Stimulated activated CD8-positive, alpha-beta memory T cell treated with anti-CD3 and anti-CD28 coated beads, Interleukin-7, amount 100 ng/mL, for 24 hours (primary cell): Measurements from ENCODE around the gene ELOVL2.

Source experiments
- DNase-seq: peaks from one replicate; pipeline ENCODE4 v3.0.0-alpha.2; 2020; ENCODE audit warnings: low read depth

Gene ELOVL2

GRCh38 chr6:10979603-10980002, 64.5 kb downstream of the ELOVL2 start:
- DNase-seq: no peak

GRCh38 chr6:10977231-10977968, 66.7 kb downstream of the ELOVL2 start:
- no peak for DNase-seq

GRCh38 chr6:10976571-10976970, 67.5 kb downstream of the ELOVL2 start:
- DNase-seq: no peak

- no peak for DNase-seq
Observed at GRCh38 chr6:10972196-10972595, 71.9 kb downstream of the ELOVL2 start.

- no peak for DNase-seq
Observed at GRCh38 chr6:10970731-10971130, 73.4 kb downstream of the ELOVL2 start.

- no peak for DNase-seq
Observed at GRCh38 chr6:10968776-10969175, 75.3 kb downstream of the ELOVL2 start.

GRCh38 chr6:10964684-10965083, 79.4 kb downstream of the ELOVL2 start:
- DNase-seq: no peak

- no peak for DNase-seq
Observed at GRCh38 chr6:10963113-10963512, 81.0 kb downstream of the ELOVL2 start.

GRCh38 chr6:10962673-10963072, 81.4 kb downstream of the ELOVL2 start:
- DNase-seq: no peak

GRCh38 chr6:10961837-10962236, 82.3 kb downstream of the ELOVL2 start:
- DNase-seq: no peak

GRCh38 chr6:10960171-10960570, 83.9 kb downstream of the ELOVL2 start:
- DNase-seq: no peak

- DNase-seq: no peak
Observed at GRCh38 chr6:10957414-10957886, 86.7 kb downstream of the ELOVL2 start.

- no peak for DNase-seq
Observed at GRCh38 chr6:10956776-10957175, 87.3 kb downstream of the ELOVL2 start.

- DNase-seq: peak; percentile 55
Observed at GRCh38 chr6:10954590-10955010, 89.5 kb downstream of the ELOVL2 start.

GRCh38 chr6:10951675-10952282, 92.3 kb downstream of the ELOVL2 start:
- DNase-seq: no peak

GRCh38 chr6:10949579-10950490, 94.3 kb downstream of the ELOVL2 start:
- no peak for DNase-seq

GRCh38 chr6:10947966-10948365, 96.1 kb downstream of the ELOVL2 start:
- no peak for DNase-seq

GRCh38 chr6:10945845-10946244, 98.3 kb downstream of the ELOVL2 start:
- no peak for DNase-seq

GRCh38 chr6:10939840-10940239, 104.3 kb downstream of the ELOVL2 start:
- DNase-seq: no peak

GRCh38 chr6:10933126-10933525, 111.0 kb downstream of the ELOVL2 start:
- DNase-seq: no peak
